Endothelial cell (in vitro differentiated cells): Measurements from ENCODE around the gene DSCAML1. TPM values are rescaled to one million over a fixed set of nuclear protein-coding genes. Genes with fewer than 3 reads are reported as not detected.

Experiments
- DNase-seq: peaks from one replicate; pipeline ENCODE4 v3.0.0; 2021; ENCODE audit warnings: low spot score
- H3K27ac Mint-ChIP-seq: one replicate; pipeline ENCODE4 v1.8.0; 2021; ENCODE audit warnings: mixed read lengths, inconsistent platforms; ENCODE audit not compliant: unreplicated experiment
- H3K27me3 Mint-ChIP-seq: one replicate; pipeline ENCODE4 v1.8.0; 2021; ENCODE audit warnings: mild to moderate bottlenecking, moderate library complexity, mixed read lengths, inconsistent platforms; ENCODE audit not compliant: unreplicated experiment
- H3K36me3 Mint-ChIP-seq: one replicate; pipeline ENCODE4 v1.8.0; 2021; ENCODE audit warnings: mild to moderate bottlenecking, low read depth, mixed read lengths, inconsistent platforms; ENCODE audit not compliant: unreplicated experiment
- H3K4me1 Mint-ChIP-seq: one replicate; pipeline ENCODE4 v1.8.0; 2021; ENCODE audit warnings: mild to moderate bottlenecking, mixed read lengths, inconsistent platforms; ENCODE audit not compliant: unreplicated experiment
- H3K4me3 Mint-ChIP-seq: one replicate; pipeline ENCODE4 v1.8.0; 2021; ENCODE audit warnings: mild to moderate bottlenecking, mixed read lengths, inconsistent platforms; ENCODE audit not compliant: unreplicated experiment
- H3K9me3 Mint-ChIP-seq: one replicate; pipeline ENCODE4 v1.8.0; 2021; ENCODE audit warnings: mixed read lengths, inconsistent platforms; ENCODE audit not compliant: unreplicated experiment
- total RNA-seq: library from RNA; stranded (reverse); fragmentation: NEBNext Ultra II Directional; extraction: Animal tissue kit (Norgen Biotek cat#: 25700); gene quantifications from one replicate; pipeline ENCODE4 v1.2.1, GENCODE V29; 2021; ENCODE audit not compliant: unreplicated experiment
- TF ChIP-seq, protein P1 (sequence below): fragments of 200-600 bp; sonication (generic); IDR thresholded peaks from one replicate; pipeline ENCODE4 v1.5.0; 2021; ENCODE audit warnings: antibody characterized with exemption; ENCODE audit not compliant: unreplicated experiment

The DSCAML1 gene
- total RNA-seq, 1 donor from 2014 or later: 3.8 TPM

DNA sequence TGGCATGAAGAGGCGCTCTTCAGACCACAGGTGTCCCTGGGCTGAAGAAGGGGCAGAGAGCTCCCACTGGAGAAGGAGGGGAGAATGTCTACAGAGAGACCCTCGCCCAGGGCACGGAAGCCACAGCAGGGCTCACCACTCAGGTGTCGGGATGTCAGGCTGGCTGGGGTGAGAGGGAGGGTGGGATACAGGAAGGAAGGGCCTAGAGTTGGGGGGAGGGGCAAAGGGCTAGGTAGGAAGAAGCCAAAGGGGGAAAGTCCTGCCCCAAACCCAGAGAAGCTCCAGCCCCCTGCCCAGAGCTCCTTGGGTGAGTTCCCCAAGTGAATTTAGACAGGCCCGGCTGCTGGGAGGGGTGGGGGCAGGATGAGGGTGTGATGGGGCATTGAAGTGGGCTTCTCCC is 237.3 kb downstream of the DSCAML1 start:
- Mint-ChIP-seq H3K4me3 (no peak overlapping the region), H3K27ac (no peak overlapping the region)

DNA sequence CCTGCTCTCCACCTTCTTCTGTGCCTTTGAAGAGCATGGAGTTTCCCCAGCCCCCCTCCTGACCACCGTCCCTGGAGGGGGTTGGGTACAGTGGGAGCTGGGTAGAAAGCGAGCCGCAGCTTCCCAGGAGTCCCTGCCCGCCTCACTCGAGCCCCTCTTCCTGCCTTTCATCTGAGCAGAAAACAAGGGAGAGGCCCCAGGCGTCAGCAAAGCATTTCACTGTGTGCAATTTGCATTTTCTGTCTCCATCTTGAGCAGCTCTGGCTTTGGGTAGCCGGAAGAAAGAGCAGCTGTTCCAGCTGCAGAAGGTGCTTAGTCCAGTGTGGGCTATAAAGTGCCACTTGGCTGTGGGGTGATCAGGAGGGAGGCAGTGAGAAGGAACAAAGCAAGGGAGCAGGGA is 239.7 kb downstream of the DSCAML1 start:
- H3K4me3 Mint-ChIP-seq: no peak overlapping the region
- peaks cover 13% of the 10 kb centered on the region for H3K27me3 Mint-ChIP-seq
- peaks cover 4% of the 10 kb centered on the region for H3K4me1 Mint-ChIP-seq
- H3K36me3 Mint-ChIP-seq: no peaks in the 10 kb centered on the region
- no peaks in the 10 kb centered on the region for H3K9me3 Mint-ChIP-seq
- no peak for DNase-seq
- TF ChIP-seq, protein P1, sequence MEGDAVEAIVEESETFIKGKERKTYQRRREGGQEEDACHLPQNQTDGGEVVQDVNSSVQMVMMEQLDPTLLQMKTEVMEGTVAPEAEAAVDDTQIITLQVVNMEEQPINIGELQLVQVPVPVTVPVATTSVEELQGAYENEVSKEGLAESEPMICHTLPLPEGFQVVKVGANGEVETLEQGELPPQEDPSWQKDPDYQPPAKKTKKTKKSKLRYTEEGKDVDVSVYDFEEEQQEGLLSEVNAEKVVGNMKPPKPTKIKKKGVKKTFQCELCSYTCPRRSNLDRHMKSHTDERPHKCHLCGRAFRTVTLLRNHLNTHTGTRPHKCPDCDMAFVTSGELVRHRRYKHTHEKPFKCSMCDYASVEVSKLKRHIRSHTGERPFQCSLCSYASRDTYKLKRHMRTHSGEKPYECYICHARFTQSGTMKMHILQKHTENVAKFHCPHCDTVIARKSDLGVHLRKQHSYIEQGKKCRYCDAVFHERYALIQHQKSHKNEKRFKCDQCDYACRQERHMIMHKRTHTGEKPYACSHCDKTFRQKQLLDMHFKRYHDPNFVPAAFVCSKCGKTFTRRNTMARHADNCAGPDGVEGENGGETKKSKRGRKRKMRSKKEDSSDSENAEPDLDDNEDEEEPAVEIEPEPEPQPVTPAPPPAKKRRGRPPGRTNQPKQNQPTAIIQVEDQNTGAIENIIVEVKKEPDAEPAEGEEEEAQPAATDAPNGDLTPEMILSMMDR: no peak
- no peak overlapping the region for H3K27ac Mint-ChIP-seq

More for the DNA sequence above, 237.3 kb downstream of the DSCAML1 start:
- peaks cover 4% of the 10 kb centered on the region for H3K4me1 Mint-ChIP-seq
- H3K27me3 Mint-ChIP-seq: peaks cover 15% of the 10 kb centered on the region
- no peak for DNase-seq
- H3K9me3 Mint-ChIP-seq: no peaks in the 10 kb centered on the region
- H3K36me3 Mint-ChIP-seq: no peaks in the 10 kb centered on the region
- TF ChIP-seq, protein P1: no peak

DNA sequence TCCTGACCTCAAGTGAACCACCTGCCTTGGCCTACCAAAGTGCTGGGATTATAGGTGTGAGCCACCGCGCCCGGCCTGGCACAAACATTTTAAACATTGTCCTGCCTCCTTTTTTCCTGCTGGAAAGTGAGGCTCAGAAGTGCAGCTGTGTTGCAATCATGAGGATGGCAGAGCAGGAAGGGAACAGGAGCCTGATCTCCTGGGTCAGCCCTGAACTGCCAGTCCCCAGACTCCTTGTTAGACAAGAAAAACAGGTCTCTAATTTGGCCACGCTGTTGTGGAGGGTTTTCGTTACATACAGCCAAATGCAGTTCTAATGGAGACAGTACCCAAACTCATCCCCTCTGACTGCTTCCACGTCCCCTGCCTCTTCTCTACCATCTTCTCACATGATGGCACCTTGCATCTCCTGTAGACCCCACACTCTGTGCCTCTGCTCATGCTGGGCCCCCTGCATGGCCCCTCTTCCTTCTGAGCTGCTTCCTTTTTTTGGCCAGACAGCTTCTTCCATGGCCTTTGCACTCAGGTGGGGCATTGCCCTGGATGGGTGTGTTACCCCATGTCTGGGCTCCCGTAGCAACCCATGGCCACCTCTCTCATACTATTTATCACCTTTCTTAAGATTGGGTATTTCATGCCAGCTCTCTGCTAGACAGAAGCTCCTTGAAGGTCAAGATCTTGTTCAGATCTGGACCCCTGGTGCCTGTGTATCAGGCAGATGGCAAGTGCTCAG is 242.2 kb downstream of the DSCAML1 start:
- Mint-ChIP-seq H3K4me3 (no peak overlapping the region), H3K9me3 (no peaks in the 10 kb centered on the region), H3K36me3 (no peaks in the 10 kb centered on the region), H3K4me1 (peaks cover 4% of the 10 kb centered on the region), H3K27me3 (peaks cover 7% of the 10 kb centered on the region), H3K27ac (no peak overlapping the region)
- no peak for DNase-seq
- TF ChIP-seq, protein P1: no peak

DNA sequence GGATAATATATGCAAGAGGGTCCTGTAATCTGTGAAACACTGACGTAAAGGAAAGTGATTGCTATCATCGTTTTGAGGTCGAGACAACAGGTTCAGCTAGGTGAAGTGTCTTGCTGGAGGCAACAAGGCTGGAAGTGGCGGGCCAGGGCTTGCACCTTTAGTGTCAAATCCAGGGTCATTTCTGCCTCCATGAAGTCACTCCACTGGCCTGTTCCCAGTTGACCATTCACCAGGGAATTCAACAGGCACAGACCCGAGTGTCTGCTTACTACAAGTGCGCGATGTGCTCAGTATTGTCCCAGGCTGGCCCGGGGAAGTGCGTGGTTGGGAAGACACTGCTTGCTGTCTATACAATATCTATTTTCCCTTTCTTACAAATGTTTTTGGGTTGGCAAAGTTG is 244.4 kb downstream of the DSCAML1 start:
- Mint-ChIP-seq H3K4me1 (peaks cover 4% of the 10 kb centered on the region), H3K36me3 (no peaks in the 10 kb centered on the region), H3K27ac (no peak overlapping the region), H3K27me3 (peaks cover 10% of the 10 kb centered on the region), H3K4me3 (no peak overlapping the region), H3K9me3 (no peaks in the 10 kb centered on the region)
- DNase-seq: no peak
- TF ChIP-seq, protein P1: no peak

DNA sequence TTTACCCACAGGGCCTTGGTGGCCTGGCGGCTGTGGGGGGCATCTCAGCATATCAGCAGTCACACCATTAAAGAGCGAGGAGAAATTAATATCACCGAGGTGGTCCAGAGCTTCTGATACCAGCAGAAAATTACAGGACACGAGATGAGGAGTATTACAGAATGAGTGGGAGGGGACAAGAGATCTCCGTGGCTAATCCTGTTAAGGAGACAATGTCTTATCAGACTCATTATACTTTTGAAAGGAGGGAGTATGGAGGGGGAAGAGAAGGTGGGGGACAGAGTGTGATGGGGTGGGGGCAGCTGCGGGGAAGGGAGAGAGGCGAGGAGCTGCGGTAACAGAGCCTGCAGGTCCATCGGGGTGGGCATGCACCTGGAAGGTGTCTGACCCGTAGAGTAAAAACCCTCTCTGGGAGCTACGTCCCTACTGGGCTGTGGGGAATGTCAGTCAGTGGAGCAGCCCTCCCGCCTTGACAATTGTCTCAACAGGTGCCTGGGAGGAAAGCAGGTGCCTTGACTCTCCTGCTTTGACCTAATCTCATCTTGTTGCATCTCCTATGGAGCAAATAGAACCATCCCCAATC is 245.2 kb downstream of the DSCAML1 start:
- DNase-seq: no peak
- Mint-ChIP-seq H3K27ac (no peak overlapping the region), H3K36me3 (no peaks in the 10 kb centered on the region), H3K4me3 (no peak overlapping the region), H3K4me1 (peaks cover 2% of the 10 kb centered on the region), H3K9me3 (no peaks in the 10 kb centered on the region), H3K27me3 (peaks cover 9% of the 10 kb centered on the region)
- TF ChIP-seq, protein P1: no peak
